NCI-H748 (cell line): ENCODE results near the gene MTREX.

Experiments used
- DNase-seq: peaks from one replicate; lab custom pipeline; 2025; ENCODE audit not compliant: unreplicated experiment; lab: John Stamatoyannopoulos, UW

Gene MTREX

GRCh38 chr5:55426455-55426854, 118.7 kb downstream of the MTREX start:
- DNase-seq: no peak

- DNase-seq: no peak
Observed at GRCh38 chr5:55427157-55427556, 119.4 kb downstream of the MTREX start.

DNA sequence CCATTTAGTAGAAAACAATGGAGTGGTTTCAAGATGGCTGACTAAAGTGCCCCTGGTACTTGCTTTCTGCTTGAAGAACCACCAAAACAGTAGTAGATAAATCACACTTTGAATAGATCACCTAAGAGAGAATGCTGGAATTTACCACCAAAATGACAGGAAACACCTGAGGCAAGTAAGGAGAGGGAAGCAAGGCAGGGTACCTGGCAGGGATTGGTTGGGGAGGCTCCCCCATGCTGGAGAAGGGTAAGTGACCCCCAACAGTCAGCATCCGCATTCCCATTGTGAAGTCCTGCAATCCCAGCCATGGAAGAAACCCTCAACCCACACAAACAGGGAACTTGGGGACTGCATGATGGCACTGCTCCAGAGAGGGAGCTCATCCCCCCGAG, 121.4 kb downstream of the MTREX start:
- DNase-seq: no peak

DNA sequence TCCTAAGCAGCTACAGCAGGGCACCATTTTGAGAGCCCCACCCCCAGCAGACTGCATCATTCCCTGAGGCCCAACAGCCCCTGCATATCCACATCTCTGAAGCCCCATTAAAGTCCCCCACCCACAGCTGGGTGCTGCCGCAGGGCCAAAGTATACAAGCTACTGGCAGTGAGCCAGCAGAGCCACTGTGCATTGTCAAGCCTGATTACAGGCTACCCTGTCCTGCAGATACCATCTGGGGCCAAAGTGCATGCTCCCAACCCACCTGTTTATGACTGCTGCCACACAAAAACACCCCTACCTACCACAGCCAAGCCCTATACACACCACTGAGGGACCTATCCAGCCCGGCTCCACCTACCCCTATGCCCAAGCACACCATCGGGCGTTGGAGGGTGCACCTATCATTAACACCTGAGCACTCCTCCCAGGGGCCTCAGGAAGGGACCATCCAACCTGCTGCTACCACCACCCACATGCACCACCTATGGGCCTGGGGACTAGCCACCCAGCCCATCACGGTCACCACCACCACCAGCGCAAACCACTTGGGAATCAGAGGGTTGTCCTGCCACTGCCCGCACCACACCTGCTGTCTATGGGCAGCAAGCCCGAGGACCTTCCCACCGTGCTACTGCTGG, 121.9 kb downstream of the MTREX start:
- DNase-seq: peak; percentile 93

DNA sequence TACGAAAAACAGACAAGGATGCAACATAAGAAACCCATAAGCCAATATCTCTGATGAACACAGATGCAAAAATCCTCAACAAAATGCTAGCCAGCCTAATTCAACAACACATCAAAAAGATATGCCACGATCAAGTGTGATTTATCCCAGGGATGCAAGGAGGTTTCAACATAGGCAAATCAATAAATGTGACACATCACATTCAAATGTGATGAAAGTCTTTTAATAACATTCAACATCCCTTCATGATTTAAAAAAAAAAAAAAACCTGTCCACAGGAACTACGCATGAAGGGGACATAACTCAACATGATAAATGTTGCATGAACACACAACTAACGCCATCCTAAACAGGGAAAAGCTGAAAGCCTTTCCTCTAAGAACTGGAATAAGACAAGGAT, 124.8 kb downstream of the MTREX start:
- DNase-seq: no peak

DNA sequence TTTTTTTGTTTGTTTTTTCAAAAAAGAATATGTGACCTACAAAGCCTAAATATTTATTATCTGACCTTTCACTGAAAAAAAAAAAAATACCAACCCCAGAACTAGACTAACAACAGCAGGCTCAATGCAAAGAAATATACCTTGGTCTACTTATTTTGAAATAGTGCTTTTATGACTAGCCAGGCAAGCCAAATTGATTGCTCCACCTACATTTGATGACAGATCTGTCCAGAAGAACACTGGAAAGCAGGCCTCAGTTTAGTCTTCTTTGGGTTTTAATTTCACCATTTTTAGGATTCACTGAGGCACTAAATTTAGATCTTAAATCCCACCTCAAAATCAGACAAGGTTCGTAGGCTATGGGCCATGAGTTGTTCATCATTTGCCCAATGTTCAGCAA, 129.7 kb downstream of the MTREX start:
- no peak for DNase-seq

DNA sequence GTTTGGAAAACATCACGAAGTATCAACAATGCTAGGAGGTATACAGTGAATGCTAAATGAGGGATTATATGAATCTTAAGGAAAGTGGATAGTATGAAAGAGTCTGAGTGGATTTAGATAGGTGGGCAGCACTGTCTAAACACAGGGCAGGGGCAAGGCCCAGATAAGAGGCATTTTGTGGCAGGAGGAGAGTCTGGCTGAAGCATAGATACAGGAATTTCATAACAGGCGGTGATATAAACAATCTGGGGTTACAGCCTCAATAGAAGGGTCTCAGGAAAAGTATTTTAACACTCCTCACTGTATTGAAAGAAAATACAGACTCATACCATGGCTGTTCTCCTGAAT, 130.0 kb downstream of the MTREX start:
- DNase-seq: no peak

DNA sequence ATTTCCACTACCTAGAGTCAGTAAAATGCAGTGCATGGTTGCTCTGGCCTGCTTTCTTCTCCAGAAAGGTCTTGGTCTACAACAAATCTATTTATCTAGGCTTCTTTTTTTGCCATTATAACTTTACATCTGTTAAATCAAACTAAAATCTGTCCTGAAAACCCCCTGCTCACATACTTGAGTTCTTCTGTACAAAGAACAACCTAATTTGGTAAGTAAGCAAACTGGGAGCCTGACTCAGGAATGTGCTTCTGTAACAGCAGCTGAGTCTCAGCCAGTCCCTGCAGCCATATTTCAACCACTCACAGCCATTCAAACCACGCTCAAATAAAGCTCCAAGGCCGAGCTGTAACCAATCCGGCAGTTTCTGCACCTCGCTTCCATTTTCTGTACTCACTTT, 131.2 kb downstream of the MTREX start:
- no peak for DNase-seq

DNA sequence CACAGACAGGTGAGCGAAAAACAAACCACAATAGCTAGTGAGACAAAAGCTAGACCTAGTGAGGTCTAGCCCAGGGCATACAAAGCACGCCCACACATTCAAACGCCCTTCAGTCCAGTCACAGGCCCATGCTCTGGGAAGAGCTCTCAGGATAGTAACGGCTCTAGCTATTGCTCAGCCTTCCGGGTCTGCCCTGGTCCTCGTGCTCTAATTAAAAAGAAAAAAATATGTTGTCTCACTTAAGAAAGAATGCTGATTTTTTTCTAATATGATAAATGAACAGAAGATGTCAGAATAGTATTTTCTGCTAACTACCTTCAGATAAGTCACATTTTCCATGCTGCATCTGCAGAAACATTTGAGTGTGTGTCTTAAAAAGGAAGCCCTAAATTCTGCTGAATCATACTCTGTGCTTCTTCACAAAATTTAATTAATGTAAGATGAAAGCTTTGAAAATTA, 132.4 kb downstream of the MTREX start:
- DNase-seq: no peak

DNA sequence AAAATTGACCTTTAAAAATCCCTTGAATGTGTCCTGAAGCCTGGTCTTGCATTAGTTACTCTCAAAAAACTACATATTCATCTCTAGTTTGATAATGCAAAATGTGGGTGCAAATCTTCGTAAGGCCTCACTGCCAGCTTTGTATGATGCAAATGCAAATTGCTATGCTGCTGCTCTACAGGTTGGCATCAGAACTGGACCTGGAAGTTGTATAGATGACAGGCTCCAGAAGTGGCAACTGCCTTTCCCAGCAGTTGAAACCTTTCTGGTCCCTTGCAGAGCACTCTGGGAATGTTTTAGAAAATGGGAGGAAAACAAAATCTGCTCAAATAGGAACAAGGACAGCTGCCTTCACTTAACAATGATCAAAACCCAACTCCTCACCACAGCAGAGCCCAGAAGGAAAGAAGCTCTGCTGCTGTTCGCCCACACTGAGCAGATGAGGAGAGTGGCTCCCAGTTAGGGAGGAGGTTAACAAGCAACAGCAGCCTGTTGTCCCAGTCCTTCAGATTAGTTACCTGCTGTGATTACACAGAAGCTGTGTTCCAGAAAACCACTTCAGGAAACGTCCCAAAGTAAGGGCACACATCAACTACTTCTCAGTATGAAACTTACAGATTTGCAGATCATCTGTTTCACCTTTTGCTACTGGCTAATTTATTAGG, 133.4 kb downstream of the MTREX start:
- DNase-seq: peak; percentile 45

- no peak for DNase-seq
Observed at GRCh38 chr5:55441954-55442353, 134.2 kb downstream of the MTREX start.

- DNase-seq: no peak
Observed at GRCh38 chr5:55445791-55446190, 138.0 kb downstream of the MTREX start.

GRCh38 chr5:55446640-55447351, 139.0 kb downstream of the MTREX start:
- no peak for DNase-seq

DNA sequence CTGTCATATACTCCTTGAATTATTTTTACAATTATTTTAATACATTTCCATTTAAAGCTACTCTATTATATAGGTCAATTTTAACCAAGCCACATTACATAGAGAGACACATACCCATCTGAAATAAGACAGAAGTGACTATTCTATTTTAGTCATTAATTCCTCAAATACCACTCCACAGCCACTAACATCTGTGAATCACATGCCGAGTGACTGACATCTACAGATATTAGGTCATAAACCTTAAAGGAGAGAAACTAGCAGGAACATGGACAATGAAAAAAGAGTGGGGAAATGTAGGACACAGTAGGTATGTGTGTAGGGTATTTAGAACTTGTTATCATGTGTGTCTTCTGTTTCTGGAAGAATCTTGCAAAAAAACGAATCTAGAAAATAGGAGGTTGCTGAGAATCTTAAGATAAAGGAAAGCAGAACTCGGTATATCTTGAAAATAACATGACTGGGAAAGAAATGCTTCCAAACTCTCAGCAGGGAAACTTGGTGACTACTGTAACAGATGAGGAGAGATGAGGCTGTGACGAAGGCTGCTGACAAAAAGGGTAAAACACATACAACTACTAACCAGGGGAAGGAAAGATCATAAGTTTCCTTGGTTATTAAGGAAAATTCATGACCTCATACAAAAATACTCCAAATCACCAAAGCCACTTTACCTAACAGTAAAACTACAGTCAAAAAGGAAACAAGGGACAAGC, 142.4 kb downstream of the MTREX start:
- no peak for DNase-seq

DNA sequence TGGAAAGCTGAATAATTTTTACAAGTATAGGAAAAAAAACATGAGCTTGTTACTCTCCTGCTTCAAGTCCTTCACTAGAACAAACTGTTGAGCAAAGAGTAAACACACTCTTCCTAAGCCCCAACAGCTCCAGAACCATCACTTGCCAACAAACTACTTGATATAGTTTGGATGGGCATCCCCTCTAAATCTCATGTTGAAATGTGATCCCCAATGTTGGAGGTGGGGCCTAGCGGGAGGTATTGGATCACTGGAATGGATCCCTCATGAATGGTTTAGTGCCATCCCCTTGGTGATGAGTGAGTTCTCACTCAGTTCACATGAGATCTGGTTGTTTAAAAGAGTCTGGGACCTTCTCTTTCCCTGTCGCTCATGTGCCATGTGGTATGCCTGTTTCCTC, 144.2 kb downstream of the MTREX start:
- DNase-seq: no peak

DNA sequence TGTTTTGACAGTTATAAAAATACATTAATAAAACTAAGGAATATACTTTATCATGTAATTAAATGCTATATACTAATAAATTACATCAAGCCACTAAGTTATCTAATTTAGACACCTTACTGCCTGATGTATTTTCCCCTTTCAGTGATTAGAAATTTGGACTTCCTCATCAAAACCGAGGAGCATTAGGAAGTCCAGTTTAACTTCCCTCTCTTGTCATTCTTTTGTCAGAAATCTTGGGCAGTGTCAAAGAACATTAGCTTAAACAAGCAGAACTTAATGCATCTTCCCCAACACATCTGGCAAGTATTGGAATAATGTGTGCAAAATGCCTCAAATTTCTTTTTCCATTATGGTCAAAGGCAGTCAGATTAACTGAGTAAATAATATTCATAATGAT, 145.4 kb downstream of the MTREX start:
- DNase-seq: no peak

DNA sequence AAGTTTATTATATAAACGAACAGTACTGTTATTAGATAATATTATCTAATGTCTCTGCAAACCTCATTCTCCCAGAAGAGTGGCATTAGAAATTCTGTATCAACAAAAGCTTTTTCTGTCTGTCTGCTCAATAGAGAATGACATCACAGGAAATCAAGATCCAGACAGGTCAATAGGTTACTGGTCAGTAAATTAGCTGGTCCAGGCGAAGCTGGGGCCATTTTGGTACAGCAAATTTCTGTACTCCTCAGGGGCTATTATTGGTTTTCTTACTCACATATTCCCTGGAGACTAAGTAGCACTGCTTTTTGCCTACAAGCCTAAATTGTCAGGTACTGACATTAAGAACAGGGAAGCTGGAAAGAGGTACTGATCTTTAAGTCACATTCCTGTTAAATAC, 146.5 kb downstream of the MTREX start:
- no peak for DNase-seq

DNA sequence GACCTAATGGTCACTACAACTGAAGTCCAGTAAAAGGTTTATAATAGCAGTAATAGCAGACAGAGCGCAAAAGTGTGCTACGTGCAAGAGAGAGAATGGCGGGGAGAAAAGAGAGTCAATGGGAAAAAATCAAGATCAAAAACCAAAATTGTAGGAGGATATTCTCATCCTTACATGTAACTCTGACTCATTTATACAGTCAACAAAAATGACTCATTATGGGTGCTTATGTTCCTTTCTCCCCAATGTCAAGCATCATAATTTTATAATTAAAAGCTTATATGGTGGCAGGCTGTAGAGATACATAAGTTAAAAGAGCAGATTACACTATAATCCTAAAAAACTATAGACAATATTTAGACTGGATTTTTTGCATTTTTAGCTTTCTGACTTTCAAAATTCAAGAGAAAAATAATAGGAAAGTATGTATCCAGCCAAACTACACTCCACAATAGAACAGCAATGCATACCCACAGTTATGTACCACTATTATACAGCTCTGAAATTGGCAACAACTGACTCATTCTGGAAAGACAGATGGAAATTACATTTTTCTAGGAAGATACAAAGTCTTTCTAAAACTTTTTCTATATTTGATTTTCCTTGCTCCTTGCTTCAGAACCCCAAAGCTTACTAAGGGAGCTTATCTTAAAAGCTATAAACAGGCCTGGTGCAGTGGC, 148.6 kb downstream of the MTREX start:
- no peak for DNase-seq

DNA sequence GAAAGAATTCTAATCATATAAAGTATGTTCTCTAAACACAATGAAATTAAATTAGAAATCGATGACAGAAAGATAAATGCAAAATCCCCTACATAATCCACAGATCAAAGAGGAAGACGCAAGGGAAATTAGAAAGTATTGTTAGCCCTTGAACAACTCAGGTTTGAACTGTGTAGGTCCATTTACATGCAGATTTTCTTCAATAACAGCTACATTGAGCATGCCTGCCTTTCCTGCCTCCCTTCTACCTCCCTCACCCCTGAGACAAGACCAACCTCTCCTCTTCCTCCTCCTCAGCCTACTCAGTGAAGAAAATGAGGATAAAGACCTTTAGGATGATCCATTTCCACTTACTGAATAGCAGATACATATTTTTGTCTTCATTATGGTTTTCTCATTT, 151.8 kb downstream of the MTREX start:
- no peak for DNase-seq

GRCh38 chr5:55463613-55464012, 155.8 kb downstream of the MTREX start:
- DNase-seq: no peak

DNA sequence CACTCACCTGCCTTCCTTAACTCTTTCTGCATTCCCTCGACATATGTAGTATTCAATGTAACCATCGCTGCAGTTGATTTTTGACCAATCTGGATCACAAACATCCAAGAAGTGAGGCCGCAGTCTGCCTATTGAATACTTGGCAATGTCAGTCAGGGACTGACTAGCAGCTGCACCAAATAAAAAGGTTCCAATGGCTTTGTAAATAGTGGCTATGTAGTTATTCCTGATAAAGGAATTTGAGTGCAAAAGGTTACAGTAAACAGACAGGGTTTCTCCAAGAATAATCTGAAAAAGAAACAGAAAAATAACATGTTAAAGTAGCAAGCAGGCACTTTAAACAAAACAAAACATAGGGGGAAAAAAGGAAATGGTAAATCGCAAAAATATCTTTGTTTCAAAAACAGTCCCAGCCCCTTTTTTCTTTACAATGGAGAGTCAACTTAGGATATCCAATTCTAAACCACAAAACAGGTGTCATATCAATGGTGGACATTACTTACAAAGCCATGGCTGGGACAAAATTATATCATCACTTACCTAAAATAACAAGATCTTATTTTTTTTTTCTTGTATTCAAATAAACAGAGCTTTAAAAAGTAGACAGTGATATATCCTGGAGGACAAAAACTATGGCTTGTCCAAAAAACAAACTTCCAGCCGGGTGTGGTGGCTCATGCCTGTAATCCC, 160.2 kb downstream of the MTREX start:
- DNase-seq: no peak
